Measurements from ENCODE around the gene UPK3A.

UPK3A gene

DNA sequence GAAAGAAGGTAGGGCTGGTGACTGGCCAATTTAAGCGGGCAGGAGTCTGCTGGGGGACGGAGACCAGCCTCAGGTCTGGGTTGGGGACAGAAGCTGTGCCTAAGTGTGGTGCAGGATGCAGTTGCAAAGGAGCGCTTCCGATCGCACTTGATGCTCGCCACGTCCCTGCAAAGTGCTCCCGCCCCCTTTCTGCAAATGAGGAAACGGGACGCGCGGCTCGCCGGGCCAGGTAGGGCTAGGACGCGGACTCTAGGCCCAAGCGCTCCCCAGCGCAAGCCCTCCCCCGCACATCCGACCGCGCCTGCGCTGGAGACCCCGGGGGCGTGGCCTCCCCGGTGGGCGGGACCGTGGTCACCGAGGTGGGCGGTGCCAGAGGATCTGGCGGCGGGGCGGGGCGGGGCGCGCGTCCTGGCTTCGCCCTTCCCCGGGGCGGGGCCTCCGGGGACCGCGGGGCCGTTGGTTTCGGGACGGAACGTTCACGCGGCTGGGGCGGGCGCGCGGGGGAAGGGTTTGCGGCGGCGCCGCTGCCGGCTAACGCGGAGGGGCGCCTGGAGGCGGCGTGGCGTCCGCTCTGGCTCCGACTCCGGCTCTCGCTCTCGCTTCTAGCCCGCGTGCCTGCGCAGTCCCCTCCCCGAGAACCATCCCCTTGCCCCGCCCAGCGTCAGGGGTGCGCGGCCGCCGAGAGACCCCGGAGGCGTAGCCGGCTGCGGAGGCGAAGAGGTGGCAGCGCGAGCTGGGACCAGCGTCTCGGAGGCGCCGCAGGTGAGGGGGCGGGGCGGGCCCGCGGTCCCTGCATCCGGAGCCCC lies 24.9 kb downstream of the UPK3A start, which contains the start of gene FAM118A:
TSS of gene FAM118A (plus strand) at position 513 of the 806 bp plus-strand sequence. CDS start 12,446 bp downstream, outside the sequence.
- Histone ChIP-seq H3K36me3 (peaks cover 11% of the 10 kb centered on the region), H3K9ac (peak within 1 kb of the TSS; percentile 94), H3K4me2 (peak within 1 kb of the TSS; percentile 95), H3K4me1 (peaks cover 55% of the 10 kb centered on the region), H3K4me3 (peak within 1 kb of the TSS; percentile 94), H4K20me1 (peaks cover 44% of the 10 kb centered on the region), H3K27ac (peak within 1 kb of the TSS; percentile 92), H3K27me3 (no peaks in the 10 kb centered on the region), H3K9me3 (no peaks in the 10 kb centered on the region)
- no peak for TF ChIP-seq Cebpa-rat (IDR thresholded peaks at IDR 0.05)

DNA sequence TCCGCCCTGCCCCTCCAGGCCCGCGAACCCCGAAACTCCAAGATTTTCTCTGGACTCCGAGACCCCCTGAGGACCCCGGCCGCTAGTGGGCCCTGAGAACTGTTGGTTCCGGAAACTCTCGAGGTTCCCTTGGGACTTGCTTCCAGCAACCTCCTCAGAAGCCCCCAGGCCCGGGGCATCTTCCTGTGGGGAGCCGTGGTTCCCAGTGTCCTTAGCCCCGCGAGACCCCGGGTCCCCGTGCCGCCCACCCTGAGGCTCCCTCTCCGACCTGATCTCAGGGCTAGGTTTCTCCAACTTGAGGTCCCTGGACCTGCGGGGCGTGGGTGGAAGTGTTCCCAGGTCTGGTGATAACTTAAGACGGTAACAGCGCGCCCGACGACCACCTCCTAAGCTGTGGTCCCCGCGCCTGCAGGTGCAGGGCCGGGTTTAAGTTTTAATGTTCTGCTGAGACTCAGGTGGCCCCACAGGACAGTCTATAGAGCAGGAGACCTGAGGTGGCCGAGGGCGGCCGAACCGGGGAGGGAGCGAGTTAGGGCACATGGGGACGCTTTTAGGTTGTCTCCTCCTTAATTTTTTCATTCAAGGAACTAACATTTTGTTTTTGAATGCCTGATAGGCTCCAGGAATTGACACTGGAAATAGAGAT lies 25.7 kb downstream of the UPK3A start:
- Histone ChIP-seq H3K9ac (peak overlapping the region; percentile 94), H3K4me1 (peaks cover 60% of the 10 kb centered on the region), H3K27me3 (no peaks in the 10 kb centered on the region), H3K4me3 (peak overlapping the region; percentile 94), H3K36me3 (peaks cover 11% of the 10 kb centered on the region), H3K4me2 (peak overlapping the region; percentile 95), H3K9me3 (no peaks in the 10 kb centered on the region), H3K27ac (peak overlapping the region; percentile 92), H4K20me1 (peaks cover 53% of the 10 kb centered on the region)
- TF ChIP-seq Cebpa-rat (IDR thresholded peaks at IDR 0.05) = no peak

GRCh38 chr22:45310977-45311531 lies 26.3 kb downstream of the UPK3A start:
- Histone ChIP-seq H3K9me3 (no peaks in the 10 kb centered on the region), H3K36me3 (peaks cover 14% of the 10 kb centered on the region), H3K4me1 (peaks cover 66% of the 10 kb centered on the region), H3K27me3 (no peaks in the 10 kb centered on the region), H3K4me2 (peak overlapping the region; percentile 95), H3K9ac (peak overlapping the region; percentile 94), H4K20me1 (peaks cover 59% of the 10 kb centered on the region), H3K4me3 (peak overlapping the region; percentile 94), H3K27ac (peak overlapping the region; percentile 92)
- no peak for TF ChIP-seq Cebpa-rat (IDR thresholded peaks at IDR 0.05)

- peaks cover 70% of the 10 kb centered on the region for H3K4me1 ChIP-seq
These were observed 27.7 kb downstream of the UPK3A start for GRCh38 chr22:45312415-45312814.

GRCh38 chr22:45312856-45313255 lies 28.1 kb downstream of the UPK3A start:
- Histone ChIP-seq H3K27me3 (no peaks in the 10 kb centered on the region), H3K9ac (no peak overlapping the region), H3K27ac (no peak overlapping the region), H3K9me3 (no peaks in the 10 kb centered on the region), H3K4me2 (0 out of 2 replicates have a peak overlapping the region, but pooled peaks have one; percentile 0), H3K4me3 (no peak overlapping the region), H4K20me1 (peaks cover 77% of the 10 kb centered on the region), H3K36me3 (peaks cover 23% of the 10 kb centered on the region), H3K4me1 (peaks cover 74% of the 10 kb centered on the region)
- TF ChIP-seq Cebpa-rat (IDR thresholded peaks at IDR 0.05) = no peak

More at GRCh38 chr22:45312415-45312814, 27.7 kb downstream of the UPK3A start:
- Histone ChIP-seq H4K20me1 (peaks cover 72% of the 10 kb centered on the region), H3K4me3 (no peak overlapping the region), H3K27me3 (no peaks in the 10 kb centered on the region), H3K4me2 (peak overlapping the region; percentile 95; the same call in 1 of the 2 replicates), H3K36me3 (peaks cover 23% of the 10 kb centered on the region), H3K27ac (no peak overlapping the region), H3K9ac (no peak overlapping the region), H3K9me3 (no peaks in the 10 kb centered on the region)
- TF ChIP-seq Cebpa-rat (IDR thresholded peaks at IDR 0.05) = no peak

DNA sequence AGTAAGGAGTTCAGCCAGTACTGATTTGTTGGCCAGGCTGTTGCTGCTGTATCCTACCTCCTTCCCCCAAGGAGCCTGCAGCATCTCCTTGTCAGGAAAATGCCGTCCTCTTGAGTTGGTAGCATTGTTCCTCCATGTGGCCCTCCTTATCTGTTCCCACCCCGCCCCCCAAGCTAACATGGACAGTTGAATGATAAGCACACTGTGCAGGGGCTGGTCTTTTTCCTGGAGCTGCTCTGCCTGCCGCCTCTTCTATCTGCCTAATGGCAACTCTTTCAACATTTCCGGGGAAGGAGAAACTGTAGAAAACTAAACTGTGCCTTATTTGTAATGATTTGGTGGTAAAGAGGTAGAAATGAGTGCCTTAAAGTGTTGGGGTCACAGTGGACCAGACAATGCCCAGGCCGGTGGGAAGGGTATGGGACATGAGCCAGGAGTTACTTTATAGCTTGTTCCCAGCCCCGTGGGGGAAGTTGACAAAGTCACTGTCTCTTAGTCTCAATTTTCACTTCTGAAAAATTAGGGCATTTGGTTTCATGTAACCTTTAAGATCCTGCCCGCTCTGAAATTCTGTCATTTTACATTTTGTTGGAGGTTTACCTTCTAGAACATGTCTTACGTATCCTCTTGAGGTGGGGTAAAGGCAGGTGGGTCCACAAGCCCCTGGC lies 29.4 kb downstream of the UPK3A start:
- Histone ChIP-seq H3K4me3 (no peak overlapping the region), H3K9me3 (no peaks in the 10 kb centered on the region), H3K36me3 (peaks cover 23% of the 10 kb centered on the region), H3K9ac (no peak overlapping the region), H3K4me2 (no peak overlapping the region; the same call in 1 of the 2 replicates), H3K27me3 (no peaks in the 10 kb centered on the region), H4K20me1 (peaks cover 90% of the 10 kb centered on the region), H3K27ac (no peak overlapping the region), H3K4me1 (peaks cover 78% of the 10 kb centered on the region)
- no peak for TF ChIP-seq Cebpa-rat (IDR thresholded peaks at IDR 0.05)

DNA sequence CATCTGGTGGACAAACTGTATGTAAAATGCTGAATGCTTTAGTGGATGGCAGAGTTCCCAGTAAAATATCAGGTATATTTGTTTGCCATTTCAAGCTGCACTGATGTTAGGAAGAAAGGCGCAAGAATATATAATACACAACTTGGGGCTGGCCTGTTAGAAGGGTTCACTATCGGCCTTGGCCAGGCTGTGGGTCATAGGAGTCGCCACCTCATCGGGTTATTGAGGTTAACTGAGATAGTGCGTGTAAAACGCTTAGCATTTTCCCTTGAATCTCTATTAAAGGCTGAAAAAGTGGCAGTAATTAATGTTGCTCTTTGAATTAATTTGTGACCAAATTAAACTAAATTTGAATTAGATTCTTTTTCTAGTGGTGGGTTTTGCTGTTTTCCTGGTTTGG lies 30.0 kb downstream of the UPK3A start:
- TF ChIP-seq Cebpa-rat (IDR thresholded peaks at IDR 0.05) = no peak
- H3K4me3 ChIP-seq = no peak overlapping the region
- H3K9ac ChIP-seq = no peak overlapping the region
- no peaks in the 10 kb centered on the region for H3K9me3 ChIP-seq
- H3K4me1 ChIP-seq = peaks cover 81% of the 10 kb centered on the region
- H4K20me1 ChIP-seq = peaks cover 96% of the 10 kb centered on the region
- peaks cover 23% of the 10 kb centered on the region for H3K36me3 ChIP-seq
- no peak overlapping the region for H3K27ac ChIP-seq
- H3K4me2 ChIP-seq = no peak overlapping the region; the same call in 1 of the 2 replicates
- H3K27me3 ChIP-seq = no peaks in the 10 kb centered on the region

DNA sequence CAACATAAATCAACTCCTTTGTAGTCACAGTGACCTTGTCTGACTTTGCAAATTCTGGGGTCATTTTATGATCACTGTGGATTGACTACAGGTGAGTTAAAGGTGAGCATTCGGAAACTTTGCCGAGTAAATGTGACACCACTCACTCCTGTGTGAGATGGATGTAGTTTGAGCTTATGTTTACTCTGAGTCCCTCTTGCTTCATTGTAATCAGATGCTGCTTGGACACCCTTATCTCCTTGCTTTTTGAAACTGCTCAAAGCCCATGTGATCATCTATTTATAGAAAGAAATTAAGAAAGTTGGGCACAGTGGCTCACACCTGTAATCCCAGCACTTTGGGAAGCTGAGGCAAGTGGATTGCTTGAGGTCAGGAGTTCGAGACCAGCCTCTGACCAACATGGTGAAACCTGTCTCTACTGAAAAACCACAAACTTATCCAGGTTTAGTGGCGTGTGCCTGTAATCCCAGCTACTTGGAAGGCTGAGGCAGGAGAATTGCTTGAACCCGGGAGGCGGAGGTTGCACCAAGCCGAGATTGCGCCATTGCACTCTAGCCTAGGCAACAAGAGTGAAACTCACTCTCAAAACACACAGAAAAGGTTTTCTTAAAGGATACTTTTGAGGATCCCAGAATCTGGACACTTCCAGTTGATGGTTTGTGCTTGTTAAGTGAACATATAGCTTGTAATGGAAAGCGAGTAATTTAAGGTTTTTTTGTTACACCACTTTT lies 32.2 kb downstream of the UPK3A start:
- Histone ChIP-seq H3K36me3 (peaks cover 22% of the 10 kb centered on the region), H3K9me3 (no peaks in the 10 kb centered on the region), H3K27ac (no peak overlapping the region), H3K27me3 (no peaks in the 10 kb centered on the region), H3K4me1 (peaks cover 89% of the 10 kb centered on the region), H3K4me3 (no peak overlapping the region), H3K9ac (no peak overlapping the region), H4K20me1 (peaks cover 99% of the 10 kb centered on the region), H3K4me2 (no peak overlapping the region)
- TF ChIP-seq Cebpa-rat (IDR thresholded peaks at IDR 0.05) = no peak
